Left colon (tissue), 2 donors: ENCODE data around the gene ONECUT3. TPM values are rescaled to one million over a fixed set of nuclear protein-coding genes. Genes with fewer than 3 reads are reported as not detected.
"Not testable (repeated sequence)": the region's sequence is repeated elsewhere in the genome, so short reads cannot be mapped to it uniquely, and the experiment has no call there.

Experiments used
- ATAC-seq: fragments of 200-7000 bp; cut with Tn5 transposase; one replicate; pipeline ENCODE4 v1.9.1; 2020; ENCODE audit warnings: mild to moderate bottlenecking, moderate library complexity
- DNase-seq, 2 donors: peaks; one replicate each; pipeline ENCODE4 v3.0.0-alpha.2; 2020
- intact Hi-C, 2 donors: fragments of 100-400 bp; cut with DNase I in 1 of 2; cut with micrococcal nuclease in 1 of 2; formaldehyde crosslinking; loops; one replicate each; pipeline versions ENCODE4 v1.11.2 to v1.14.0; 2022; cut with DNase I, micrococcal nuclease
- long read RNA-seq: library from polyadenylated mRNA; unstranded; transcript quantifications from one replicate; pipeline ENCODE4 v2.0.0, GENCODE V29; 2021
- total RNA-seq, 2 donors: library from RNA; stranded (reverse); fragmentation: NEBNext Ultra II Directional; extraction: Animal tissue kit (Norgen Biotek cat#: 25700); gene quantifications; one replicate each; pipeline ENCODE4 v1.2.1, GENCODE V29; 2021
- donor health status: DM: no; HTN: no; CAD: no.
- donor health status: DM: yes; HTN: yes; CAD: no.

The ONECUT3 gene
- not detected for total RNA-seq
- long read RNA-seq: 0 reads

GRCh38 chr19:1752757-1753728 lies at the start of gene ONECUT3:
Gene ONECUT3, plus strand, starts transcription at chr19:1753506. Its CDS starts 157 bp downstream, at chr19:1753663.
- ATAC-seq: no peak
- intact Hi-C loops: no loop called here
- no peak for DNase-seq

GRCh38 chr19:1704339-1704738 lies 49.0 kb upstream of the ONECUT3 start:
- ATAC-seq (no peak), DNase-seq (no peak)
- intact Hi-C loops: no loop called here

- intact Hi-C loops: no loop called here
- ATAC-seq: no peak
- no peak for DNase-seq
These were observed 47.9 kb upstream of the ONECUT3 start for GRCh38 chr19:1705367-1705766.

- ATAC-seq, intact Hi-C loops, DNase-seq: not testable (repeated sequence)
These were observed 46.7 kb upstream of the ONECUT3 start for GRCh38 chr19:1706646-1707045.

GRCh38 chr19:1707240-1707639 lies 46.1 kb upstream of the ONECUT3 start:
- no peak for DNase-seq
- ATAC-seq: no peak
- intact Hi-C loops: no loop called here

DNA sequence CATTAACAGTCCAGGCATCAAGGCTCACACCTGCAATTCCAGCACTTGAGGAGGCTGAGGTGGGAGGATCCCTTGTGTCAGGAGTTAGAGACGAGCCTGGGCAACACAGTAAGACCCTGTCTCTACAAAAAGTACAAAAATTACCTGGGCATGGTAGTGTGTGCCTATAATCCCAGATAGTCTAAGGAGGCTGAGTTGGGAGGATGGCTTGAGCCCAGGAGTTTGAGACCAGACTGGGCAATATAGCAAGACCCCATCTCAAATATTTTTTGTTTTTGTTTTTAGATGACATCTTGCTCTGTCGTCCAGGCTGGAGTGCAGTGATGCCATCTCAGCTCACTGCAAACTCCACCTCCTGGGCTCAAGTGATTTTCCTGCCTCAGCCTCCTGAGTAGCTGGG lies 40.1 kb upstream of the ONECUT3 start:
- DNase-seq (no peak), ATAC-seq (no peak)
- intact Hi-C loops: no loop called here

GRCh38 chr19:1715540-1715939 lies 37.8 kb upstream of the ONECUT3 start:
- ATAC-seq: no peak
- intact Hi-C loops: no loop called here
- DNase-seq: no peak

DNA sequence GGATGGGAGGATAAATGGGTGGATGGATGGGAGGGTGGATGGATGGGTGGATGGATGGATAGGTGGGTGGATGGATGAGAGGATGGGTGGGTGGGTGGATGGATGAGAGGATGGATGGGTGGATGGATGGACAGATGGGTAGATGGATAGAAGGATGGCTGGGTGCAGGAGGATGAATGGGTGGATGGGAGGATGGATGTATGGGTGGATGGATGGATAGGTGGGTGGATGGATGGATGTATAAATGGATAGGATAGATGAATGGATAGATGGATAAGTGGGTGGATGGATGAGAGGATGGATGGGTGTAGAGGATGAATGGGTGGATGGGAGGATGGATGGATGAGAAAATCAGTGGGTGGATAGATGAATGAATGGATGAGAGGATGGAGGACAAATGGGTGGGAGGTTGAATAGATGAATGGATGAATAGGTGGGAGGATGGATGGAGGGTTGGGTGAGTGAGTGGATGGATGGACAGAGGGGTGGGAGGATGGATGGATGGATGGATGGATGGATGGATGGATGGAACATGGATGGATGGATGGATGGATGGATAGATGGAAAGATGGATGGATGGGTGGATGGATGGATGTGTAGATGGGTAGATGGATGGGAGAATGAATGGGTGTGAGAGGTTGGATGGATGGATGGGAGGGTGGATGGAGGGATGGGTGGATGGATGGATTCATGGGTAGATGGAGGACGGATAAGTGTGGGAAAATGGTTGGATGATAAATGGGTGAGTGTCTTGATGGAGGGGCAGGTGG lies 35.9 kb upstream of the ONECUT3 start:
- DNase-seq (no peak), ATAC-seq (no peak)
- intact Hi-C loops: no loop called here

DNA sequence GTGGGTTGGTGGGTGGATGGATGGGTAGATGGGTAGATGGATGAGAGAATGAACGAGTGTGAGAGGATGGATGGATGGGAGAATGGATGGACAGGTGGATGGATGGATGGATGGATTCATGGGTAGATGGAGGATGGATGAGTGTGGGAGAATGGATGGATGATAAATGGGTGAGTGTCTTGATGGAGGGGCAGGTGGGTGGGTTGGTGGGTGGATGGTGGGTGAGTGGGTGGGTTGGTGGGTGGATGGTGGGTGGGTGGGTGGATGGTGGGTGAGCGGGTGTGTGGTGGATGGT lies 35.4 kb upstream of the ONECUT3 start:
- ATAC-seq (no peak), DNase-seq (no peak)
- intact Hi-C loops: no loop called here

GRCh38 chr19:1718420-1719291 lies 34.6 kb upstream of the ONECUT3 start:
- DNase-seq: no peak
- no peak for ATAC-seq
- intact Hi-C loops: no loop called here

- no peak for ATAC-seq
- intact Hi-C loops: no loop called here
- DNase-seq: no peak
These were observed 33.8 kb upstream of the ONECUT3 start for GRCh38 chr19:1719519-1719918.

GRCh38 chr19:1720237-1720636 lies 33.1 kb upstream of the ONECUT3 start:
- intact Hi-C loops: no loop called here
- DNase-seq: no peak
- ATAC-seq: no peak

GRCh38 chr19:1725100-1726064 lies 27.9 kb upstream of the ONECUT3 start:
- DNase-seq (peak in 1 of 2 donors; percentile 23), ATAC-seq (peak; percentile 54)
- intact Hi-C loops: no loop called here

DNA sequence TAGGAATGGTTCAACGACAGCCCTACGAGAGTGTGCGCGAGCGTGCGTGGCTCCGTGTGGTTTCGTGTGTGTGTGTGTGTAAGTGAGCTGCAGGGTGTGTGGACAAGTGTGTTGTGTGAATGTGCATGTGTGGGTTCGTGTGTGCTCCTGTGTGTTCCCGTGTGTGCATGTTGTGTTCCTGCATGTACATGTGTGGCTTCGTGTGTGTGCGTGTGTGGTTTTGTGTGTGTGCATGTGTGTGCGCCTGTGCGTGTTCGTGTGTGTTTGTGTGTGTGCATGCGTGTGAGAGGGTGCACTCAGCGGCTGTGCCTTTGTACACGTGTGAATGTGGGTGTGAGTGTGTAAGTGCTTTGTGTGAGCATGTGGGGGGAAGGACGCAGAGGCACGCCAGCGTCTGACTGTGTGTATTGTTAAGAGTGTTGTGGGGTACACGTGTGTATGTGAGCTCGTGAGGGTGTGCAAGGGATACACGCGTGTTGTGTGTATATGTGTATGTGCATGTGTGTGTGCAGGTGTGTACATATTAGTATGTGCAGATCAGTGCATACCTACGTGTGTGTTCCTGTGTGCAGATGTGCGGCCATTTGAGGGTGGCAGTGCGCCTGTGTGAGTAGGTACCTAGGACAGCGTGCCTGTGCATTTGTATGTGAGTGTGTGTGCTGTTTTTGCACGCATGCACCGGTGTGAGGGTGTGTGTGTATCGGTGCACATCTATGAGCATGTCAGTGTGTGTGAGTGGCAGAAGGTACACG lies 24.3 kb upstream of the ONECUT3 start:
- ATAC-seq (no peak), DNase-seq (no peak)
- intact Hi-C loops: no loop called here

GRCh38 chr19:1729568-1729925 lies 23.8 kb upstream of the ONECUT3 start:
- DNase-seq: no peak
- intact Hi-C loops: no loop called here
- ATAC-seq: no peak

DNA sequence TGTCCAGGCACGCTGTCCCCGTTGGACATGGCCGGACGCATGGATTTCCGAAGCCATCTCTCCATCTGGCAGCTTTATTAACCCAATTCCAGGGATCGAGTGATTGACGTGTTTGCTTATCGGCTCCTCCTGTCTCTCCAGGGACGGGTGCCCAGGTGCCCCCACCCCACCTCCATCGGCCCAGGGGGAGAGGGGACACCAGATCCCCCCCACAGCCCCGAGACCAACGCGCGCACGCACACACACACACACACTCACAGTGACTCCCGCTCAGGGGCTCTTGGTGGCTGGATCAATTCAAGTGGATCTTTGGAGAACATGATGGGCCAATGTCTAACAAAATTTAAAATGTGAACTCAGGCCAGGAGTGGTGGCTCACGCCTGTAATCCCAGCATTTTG lies 23.1 kb upstream of the ONECUT3 start:
- no peak for ATAC-seq
- intact Hi-C loops: no loop called here
- DNase-seq: no peak

DNA sequence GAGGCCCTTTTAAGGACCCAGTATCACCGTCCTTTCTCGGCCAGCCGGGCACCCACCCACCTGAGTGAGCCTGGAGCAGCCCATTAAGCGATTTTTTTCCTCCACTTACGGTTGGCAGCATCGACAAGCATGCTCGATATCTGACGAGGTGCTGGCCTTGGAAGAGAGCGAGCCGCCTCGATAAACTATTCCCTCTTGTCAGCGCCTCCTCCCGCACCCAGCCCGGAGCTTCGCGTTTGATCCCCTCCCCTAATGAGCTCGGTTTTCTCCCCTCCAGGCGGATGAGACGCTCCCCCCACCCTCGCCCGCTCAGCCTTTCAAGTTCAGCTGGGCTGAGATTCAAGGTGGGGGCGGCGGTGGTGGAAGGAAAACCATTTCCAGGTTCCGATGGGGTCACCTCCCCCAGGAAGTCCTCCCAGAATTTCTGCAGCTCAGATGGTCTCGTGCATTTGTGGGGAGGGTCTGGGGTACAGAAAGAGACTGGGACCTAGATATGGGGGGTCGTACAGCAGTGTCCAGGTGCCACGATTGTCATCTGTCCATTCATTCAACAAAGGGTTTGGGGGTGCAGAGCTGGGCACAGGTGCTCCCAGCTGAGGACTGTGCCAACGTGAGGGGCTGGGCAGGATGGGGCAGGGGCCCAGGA lies 18.9 kb upstream of the ONECUT3 start:
- ATAC-seq: no peak
- intact Hi-C loops: no loop called here

More for the DNA sequence above, 18.9 kb upstream of the ONECUT3 start:
- DNase-seq: no peak
